SU-DHL-6 (cell line): Measurements from ENCODE around the gene ALCAM.

Source experiments
- CTCF ChIP-seq: fragments of 200-600 bp; sonication (generic); IDR thresholded peaks from one replicate; pipeline ENCODE4 v1.5.1; 2017; ENCODE audit warnings: antibody characterized with exemption, mild to moderate bottlenecking, low read length, moderate library complexity; ENCODE audit not compliant: insufficient read depth, poor library complexity, severe bottlenecking
- EZH2phosphoT487 ChIP-seq: fragments of 200-600 bp; sonication (generic), shearing (Covaris generic); conservative IDR thresholded peaks from 2 replicates; pipeline ENCODE4 v1.6.1; 2018; ENCODE audit warnings: mild to moderate bottlenecking, antibody characterized with exemption, low read length, moderate library complexity, mixed read lengths

DNA sequence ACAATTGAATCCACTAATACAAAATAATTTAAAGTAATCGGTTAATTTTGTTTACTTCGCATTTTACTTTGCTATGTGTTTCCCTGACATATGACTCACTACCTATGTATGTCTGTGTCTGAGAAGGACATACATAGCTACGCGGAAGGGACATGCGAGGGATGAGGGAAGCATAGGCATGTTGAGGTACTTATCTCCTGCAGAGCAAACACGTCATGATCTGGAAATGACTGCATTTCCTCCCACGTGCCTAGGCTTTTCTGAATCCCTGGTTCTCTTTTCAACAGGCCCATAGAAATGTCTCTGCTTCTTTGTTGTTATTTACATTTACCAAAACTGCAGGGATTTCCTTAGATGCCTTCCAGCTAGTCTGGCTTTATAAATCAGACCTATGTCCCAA lies 27.5 kb downstream of the ALCAM start:
- TF ChIP-seq CTCF (no peak), EZH2phosphoT487 (no peak)
